OCI-LY7 (cell line): Measurements from ENCODE around the gene MAP3K7.

ENCODE experiments used
- CTCF ChIP-seq: fragments of 200-600 bp; sonication (generic); conservative IDR thresholded peaks from 2 replicates; pipeline ENCODE4 v1.5.1; 2014; ENCODE audit warnings: mild to moderate bottlenecking, antibody characterized with exemption, low read length, moderate library complexity, mixed read lengths
- EZH2phosphoT487 ChIP-seq: fragments of 200-600 bp; sonication (generic); IDR thresholded peaks from 2 replicates; pipeline ENCODE4 v1.6.1; 2018; ENCODE audit warnings: low read depth, borderline replicate concordance, mild to moderate bottlenecking, mixed run types, antibody characterized with exemption, low read length, moderate library complexity, mixed read lengths

GRCh38 chr6:90547079-90547478 is 39.8 kb downstream of the MAP3K7 start:
- TF ChIP-seq CTCF (no peak), EZH2phosphoT487 (no peak)
